CD4-positive, alpha-beta T cell treated with Interferon alpha-2 for 1 hour (primary cell): ENCODE data around the gene EID2.
A peak's percentile ranks its signal among the peaks of the same experiment; 100 is the strongest.

Experiments
- DNase-seq, 2 donors: peaks; one replicate each; pipeline ENCODE4 v3.0.0-alpha.2; 2020 to 2022

The EID2 gene

GRCh38 chr19:39533003-39533512 is 6.9 kb downstream of the EID2 start:
- DNase-seq, result no peak

DNA sequence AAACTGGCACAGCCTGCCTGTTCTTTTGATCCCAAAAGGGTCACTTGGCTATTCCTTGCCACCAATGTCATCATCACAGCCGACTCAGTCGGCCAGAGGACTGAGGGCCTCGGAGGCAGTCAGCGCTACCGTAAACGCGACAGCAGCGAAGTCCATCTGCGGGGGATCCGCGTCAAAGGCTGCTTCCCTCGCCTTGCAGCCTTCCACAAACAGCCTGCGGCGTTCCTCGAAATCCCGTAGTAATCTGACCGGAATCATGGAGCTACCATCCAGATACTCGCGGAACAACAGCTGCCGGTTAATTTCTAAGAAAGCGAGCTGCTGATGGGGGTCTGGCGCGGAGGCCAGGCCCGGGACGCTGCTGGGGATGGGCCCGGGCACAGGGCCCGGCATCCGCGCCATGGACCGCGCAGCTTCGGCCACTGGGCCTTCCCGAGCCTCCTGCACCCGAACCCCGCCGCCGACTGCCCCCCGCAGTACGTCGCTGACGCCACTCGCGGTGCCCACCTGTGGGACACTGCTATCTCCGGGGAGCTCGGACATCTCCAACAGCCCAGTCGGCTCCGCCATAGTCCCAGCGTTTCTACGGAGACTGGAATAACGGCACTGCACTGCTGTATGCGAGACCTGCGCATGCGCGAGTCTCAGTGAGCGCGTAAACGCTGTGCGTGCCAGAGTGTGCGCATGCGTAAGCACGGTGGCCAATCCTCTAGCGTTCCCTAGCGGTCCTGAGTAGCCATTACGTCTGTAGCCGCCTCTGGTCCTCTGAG is 7.5 kb downstream of the EID2 start, which contains the start of gene EID2B:
Gene EID2B, minus strand, starts transcription at position 620 of the 770 bp plus-strand sequence. Its CDS starts 50 bp downstream, at position 570.
- peak; percentile 94 to 96 for DNase-seq

GRCh38 chr19:39531834-39532232 is 8.1 kb downstream of the EID2 start:
- no peak for DNase-seq

DNA sequence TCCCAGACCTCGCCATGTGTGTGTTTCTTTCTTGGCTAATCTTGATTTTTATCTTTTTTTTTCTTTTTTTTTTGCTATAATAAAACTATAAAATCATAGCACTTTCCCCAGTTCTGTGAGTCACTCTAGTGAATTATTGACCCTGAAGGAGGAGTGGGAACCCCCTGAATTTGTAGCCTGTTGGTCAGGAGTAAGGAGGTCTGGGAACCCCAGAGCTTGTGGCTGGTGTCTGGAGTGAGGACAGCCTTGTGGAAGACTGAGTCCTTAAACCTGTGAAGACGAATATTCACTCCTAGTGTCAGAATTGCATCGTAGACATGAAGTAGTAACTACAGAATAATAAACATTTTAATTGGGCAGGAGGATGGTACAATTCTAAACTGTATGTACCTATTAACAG is 14.8 kb downstream of the EID2 start:
- no peak for DNase-seq

GRCh38 chr19:39524495-39524894 is 15.5 kb downstream of the EID2 start:
- DNase-seq, result peak in 1 of 2 donors; percentile 20

- DNase-seq, result no peak
These were observed 19.1 kb downstream of the EID2 start for GRCh38 chr19:39520541-39521484.

DNA sequence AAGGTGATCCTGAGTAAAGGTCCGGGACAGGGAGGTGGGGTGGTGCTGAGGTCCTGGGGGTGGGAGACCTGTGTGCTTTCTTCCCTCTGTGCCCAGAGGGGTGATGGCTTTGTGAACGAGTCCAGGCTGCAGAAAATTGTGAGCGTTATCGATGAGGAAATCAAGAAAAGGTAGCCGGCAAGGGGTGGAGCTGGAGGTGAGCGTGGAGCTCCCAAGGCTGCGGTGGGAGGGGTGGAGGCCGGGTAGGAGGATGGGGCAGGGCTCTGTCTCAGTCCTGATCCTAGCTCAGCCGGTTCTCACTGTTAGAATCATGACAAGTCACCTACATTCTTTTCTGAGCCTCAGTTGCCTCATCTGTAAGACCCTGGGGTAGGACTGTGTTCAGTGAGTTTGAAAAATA is 21.0 kb downstream of the EID2 start:
- DNase-seq, result no peak

DNA sequence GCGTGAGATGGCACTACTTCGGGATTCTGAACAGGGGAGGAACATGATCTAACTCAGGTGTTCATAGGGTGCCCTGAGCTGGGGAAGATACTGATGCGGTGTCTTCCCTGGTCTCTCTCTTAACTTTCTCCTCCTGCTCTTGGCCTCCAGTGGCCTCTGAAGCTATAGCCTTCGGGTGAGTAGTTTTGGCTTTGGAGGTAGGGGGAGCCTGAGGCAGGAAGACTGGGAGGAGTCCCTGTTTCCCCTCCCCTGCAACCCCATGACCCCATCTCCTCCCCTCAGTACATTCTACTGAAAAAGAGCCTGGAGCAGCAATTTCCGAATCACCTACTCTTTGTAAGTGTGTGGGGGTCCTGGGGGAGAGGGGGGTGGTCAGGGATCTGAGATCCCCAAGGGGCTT is 21.5 kb downstream of the EID2 start:
- DNase-seq, result no peak

GRCh38 chr19:39517432-39517831 is 22.5 kb downstream of the EID2 start:
- no peak for DNase-seq

DNA sequence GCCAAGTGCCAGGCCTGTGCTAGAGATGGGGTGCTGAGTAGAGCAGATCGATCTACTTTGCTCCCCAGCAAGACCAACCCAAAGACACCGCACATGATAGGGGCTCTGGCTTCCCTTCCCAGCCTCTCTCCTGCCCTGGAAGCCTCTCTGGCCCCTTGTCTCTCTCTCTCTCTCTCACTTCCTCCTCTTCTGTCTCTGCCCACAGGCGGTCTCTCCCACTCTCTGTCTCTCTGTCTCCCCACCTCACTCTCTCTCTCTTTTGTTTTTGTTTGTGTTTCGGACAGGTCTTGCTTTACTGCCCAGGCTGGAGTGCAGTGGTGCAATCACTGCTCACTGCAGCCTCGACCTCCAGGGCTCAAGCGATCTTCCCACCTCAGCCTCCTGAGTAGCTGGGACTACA is 23.7 kb downstream of the EID2 start:
- DNase-seq, result no peak

DNA sequence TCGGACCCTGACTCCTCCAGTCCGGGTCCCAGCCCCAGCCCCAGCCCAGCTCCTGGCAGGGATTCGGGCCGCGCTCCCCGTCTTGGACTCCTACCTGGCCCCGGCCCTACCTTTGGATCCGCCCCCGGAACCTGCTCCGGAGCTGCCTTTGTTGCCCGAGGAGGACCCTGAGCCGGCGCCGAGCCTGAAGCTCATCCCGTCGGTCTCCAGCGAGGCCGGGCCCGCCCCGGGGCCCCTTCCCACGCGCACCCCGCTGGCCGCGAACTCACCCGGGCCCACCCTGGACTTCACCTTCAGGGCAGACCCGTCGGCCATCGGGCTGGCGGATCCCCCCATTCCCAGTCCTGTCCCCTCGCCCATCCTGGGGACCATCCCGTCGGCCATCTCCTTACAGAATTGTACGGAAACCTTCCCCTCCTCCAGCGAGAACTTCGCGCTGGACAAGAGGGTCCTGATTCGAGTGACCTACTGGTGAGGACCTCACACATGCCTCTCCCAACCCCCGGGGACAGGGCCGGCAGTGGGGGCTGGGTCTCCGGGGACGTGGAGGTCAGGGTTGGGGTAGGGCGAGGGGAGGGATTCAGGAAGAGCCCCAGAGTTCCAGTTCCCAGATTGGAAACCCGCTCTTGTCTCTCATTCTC is 24.3 kb downstream of the EID2 start:
- DNase-seq, result no peak

DNA sequence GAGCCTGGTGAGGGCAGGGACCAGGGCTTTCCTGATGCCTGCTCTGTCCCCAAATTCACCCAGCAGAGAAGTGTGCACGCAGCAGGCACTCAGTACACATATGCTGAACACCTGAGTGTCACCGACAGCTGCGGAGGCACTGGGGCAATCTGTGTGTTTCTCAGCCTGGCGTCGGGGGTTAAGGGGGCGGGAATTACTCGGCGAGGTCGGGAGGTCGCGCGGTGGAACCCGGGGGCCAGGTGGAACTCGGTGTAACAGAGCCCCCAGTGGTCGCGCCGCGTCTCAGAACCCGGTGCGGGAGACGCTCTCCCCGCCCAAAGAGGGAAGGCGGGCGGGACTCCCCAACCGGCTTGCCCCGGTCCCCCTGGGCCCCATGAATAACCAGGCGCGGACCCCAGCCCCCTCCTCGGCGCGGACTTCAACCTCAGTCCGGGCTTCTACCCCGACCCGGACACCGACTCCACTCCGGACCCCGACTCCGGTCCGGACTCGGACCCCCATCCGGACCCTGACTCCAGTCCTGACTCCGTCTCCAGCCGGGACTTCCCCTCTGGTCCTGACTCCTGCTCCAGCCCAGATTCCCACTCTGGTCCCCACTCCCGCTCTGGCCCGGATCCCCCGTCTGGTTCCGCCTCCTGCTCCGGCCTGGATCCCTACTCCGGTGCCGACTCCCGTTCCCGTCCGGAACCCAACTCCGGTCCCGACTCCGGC is 25.0 kb downstream of the EID2 start, which contains the start of gene SELENOV:
Gene SELENOV, plus strand, starts transcription at position 300 of the 711 bp plus-strand sequence. Its CDS starts 74 bp downstream, at position 374.
- peak in 1 of 2 donors; percentile 28 for DNase-seq

- no peak for DNase-seq
These were observed 27.0 kb downstream of the EID2 start for GRCh38 chr19:39512988-39513387.

DNA sequence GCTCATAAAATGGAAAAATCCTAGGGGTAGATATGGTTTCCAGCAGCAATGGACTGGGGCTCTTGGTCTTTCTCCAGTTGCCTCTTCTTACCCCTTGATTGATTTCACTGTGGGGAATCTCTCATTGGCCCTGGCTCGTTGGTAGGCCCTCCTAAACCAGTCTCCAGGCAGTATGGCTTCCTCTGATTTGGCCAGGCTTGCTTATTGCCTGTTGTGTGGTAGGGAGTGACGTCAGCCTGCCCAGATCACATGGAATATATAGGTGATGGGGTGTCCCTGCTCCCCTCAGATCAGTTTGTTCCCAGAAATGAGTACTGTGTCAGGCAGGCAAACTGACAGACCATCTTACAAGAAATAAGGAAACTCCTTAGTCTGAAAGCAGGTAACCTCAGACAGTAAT is 30.7 kb downstream of the EID2 start:
- DNase-seq, result no peak

DNA sequence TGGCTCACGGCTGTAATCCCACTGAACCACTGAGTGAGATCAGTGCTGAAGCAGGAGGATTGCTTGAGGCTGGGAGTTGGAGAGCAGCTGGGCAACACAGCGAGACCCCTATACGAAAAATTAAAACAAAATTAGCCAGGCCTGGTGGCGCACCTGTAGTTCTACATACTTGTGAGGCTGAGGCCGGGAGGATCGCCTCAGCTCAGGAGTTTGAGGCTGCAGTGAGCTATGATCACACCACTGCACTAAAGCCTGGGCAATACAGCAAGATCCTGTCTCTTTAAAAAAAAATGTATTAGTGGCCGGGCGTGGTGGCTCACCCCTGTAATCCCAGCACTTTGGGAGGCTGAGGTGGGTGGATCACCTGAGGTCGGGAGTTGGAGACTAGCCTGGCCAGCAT is 31.3 kb downstream of the EID2 start:
- DNase-seq, result no peak

DNA sequence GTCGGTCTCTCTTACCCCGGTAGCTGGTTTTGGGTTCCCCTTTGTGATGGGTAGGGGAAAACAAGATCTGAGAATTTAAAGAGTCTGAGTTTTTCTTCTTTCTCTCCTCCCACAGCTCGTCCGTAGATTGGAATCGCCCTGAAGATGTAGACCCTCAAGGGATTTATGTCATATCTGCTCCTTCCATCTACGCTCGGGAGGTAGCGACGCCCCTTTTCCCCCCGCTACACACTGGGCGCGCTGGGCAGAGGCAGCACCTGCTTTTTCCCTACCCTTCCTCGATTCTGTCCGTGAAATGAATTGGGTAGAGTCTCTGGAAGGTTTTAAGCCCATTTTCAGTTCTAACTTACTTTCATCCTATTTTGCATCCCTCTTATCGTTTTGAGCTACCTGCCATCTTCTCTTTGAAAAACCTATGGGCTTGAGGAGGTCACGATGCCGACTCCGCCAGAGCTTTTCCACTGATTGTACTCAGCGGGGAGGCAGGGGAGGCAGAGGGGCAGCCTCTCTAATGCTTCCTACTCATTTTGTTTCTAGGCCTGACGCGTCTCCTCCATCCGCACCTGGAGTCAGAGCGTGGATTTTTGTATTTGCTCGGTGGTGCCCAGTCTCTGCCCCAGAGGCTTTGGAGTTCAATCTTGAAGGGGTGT is 32.1 kb downstream of the EID2 start:
- DNase-seq, result no peak

GRCh38 chr19:39506944-39507714 is 32.8 kb downstream of the EID2 start:
- DNase-seq, result peak; percentile 43 to 64

DNA sequence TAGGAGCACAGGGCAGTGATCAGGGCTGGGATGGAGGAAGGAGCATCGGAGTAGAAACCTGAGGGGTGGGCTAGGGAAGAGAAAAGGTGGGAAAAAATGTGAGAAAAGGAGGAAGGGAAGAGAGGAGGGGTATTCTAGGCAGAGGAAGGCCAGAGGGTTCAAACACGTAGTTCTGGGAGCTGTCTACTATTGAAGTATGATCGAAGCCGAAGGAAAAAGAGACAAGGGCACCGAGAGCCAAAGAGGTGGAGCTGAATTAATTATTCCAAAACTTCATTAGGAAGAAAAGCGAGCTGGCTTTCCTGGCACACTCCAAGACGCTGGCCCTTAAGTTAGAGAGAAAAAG is 33.4 kb downstream of the EID2 start:
- DNase-seq, result no peak

GRCh38 chr19:39502640-39503417 is 37.1 kb downstream of the EID2 start:
- DNase-seq, result peak; percentile 78 to 85

DNA sequence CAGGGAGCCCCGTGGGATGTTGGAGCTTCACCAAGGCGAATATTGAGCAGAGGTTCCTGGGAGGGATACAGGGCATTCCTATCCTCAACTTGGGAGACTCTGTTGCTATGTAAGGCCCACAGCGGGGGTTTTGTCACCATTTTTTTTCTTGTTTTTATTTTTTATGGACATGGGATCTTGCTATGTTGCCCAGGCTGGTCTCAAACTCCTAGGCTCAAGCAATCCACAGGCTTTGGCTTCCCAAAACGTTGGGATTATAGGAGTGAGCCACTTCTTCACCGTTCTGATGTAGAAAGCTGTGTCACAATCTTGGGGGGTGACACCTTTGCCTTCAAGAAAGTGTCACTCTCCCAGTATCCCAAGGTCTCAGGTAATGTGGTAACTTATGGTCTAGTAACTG is 38.6 kb downstream of the EID2 start:
- no peak for DNase-seq
